Measurements from ENCODE around the gene FAM171A1.

GRCh38 chr10:15265558-15265957, 105.5 kb downstream of the FAM171A1 start:
- TF ChIP-seq CTCF (optimal IDR thresholded peaks at IDR 0.05 in 1 of 3, IDR thresholded peaks at IDR 0.05 in 1 of 3, conservative IDR thresholded peaks at IDR 0.05 in 1 of 3; ENCODE audit: extremely low read depth in 1 of 3, insufficient read depth in 2 of 3, low read length in 3 of 3) (no peak), EZH2 (IDR thresholded peaks at IDR 0.05; ENCODE audit: low read length) (no peak)
